Measurements from ENCODE around the gene RMND1. TPM values are rescaled to one million over a fixed set of nuclear protein-coding genes. Genes with fewer than 3 reads are reported as not detected.

The RMND1 gene
- total and polyA plus RNA-seq, 2 of the 13 experiments (the other 11 are each of a cell fraction or from before 2014, with no cell fraction given): 34.0 to 72.5 TPM

DNA sequence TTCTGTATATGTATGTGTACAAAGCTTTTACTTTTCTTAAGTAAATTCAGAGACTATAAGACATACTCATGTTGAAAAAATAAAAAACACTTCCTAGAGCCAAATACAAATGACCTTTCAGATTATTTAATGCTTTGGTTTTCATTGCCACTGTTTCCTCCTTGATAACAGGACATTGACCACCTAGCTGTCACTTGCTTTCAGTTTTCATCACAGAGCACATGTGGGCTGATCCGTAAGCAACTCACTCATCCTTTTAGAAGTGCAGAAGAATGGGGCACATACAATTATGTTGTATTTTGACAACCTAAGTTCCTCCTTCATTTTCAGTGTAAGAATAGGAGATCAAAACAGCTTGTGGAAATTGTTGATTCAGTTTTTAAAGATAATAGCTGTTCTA lies 66.7 kb downstream of the RMND1 start:
- Histone ChIP-seq H3K27me3 (ENCODE audit: control insufficient read depth in 1 of 2, insufficient read depth in 2 of 2, low read length in 2 of 2) (no peaks in the 10 kb centered on the region; a peak in 1 of 5 replicates), H4K20me1 (ENCODE audit: insufficient read depth, low read length) (no peaks in the 10 kb centered on the region), H3K27ac (ENCODE audit: extremely low read length, insufficient read depth, low read length) (no peak overlapping the region), H3K4me1 (ENCODE audit: insufficient read depth, low read length) (peaks cover 27% of the 10 kb centered on the region), H3K4me3 (replicated peaks in 1 of 3; ENCODE audit: insufficient read depth in 1 of 3, low read depth in 2 of 3, low read length in 3 of 3) (no peak overlapping the region), H3K79me2 (ENCODE audit: insufficient read depth, low read length) (peaks cover 76% of the 10 kb centered on the region), H3K4me2 (ENCODE audit: low read depth, low read length) (no peak overlapping the region), H3K36me3 (replicated peaks in 1 of 2; ENCODE audit: control insufficient read depth in 1 of 2, insufficient read depth in 2 of 2, low read length in 2 of 2) (peaks cover 0 to 1% of the 10 kb centered on the region in 2 experiments; a peak in 1 of 5 replicates), H2AFZ (ENCODE audit: low read length) (no peak overlapping the region), H3K9ac (ENCODE audit: insufficient read depth, low read depth, low read length) (no peak overlapping the region), H3K9me3 (ENCODE audit: low read length) (no peaks in the 10 kb centered on the region)
- TF ChIP-seq, protein P1, sequence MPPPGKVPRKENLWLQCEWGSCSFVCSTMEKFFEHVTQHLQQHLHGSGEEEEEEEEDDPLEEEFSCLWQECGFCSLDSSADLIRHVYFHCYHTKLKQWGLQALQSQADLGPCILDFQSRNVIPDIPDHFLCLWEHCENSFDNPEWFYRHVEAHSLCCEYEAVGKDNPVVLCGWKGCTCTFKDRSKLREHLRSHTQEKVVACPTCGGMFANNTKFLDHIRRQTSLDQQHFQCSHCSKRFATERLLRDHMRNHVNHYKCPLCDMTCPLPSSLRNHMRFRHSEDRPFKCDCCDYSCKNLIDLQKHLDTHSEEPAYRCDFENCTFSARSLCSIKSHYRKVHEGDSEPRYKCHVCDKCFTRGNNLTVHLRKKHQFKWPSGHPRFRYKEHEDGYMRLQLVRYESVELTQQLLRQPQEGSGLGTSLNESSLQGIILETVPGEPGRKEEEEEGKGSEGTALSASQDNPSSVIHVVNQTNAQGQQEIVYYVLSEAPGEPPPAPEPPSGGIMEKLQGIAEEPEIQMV (CRISPR knock-in tag; IDR thresholded peaks at IDR 0.05; ENCODE audit: low read depth): no peak
- no peak for TF ChIP-seq ZFAT (CRISPR knock-in tag; conservative IDR thresholded peaks at IDR 0.05)
- TF ChIP-seq, protein P2, sequence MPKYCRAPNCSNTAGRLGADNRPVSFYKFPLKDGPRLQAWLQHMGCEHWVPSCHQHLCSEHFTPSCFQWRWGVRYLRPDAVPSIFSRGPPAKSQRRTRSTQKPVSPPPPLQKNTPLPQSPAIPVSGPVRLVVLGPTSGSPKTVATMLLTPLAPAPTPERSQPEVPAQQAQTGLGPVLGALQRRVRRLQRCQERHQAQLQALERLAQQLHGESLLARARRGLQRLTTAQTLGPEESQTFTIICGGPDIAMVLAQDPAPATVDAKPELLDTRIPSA (CRISPR knock-in tag; IDR thresholded peaks at IDR 0.05; ENCODE audit: borderline replicate concordance): no peak
- no peak for TF ChIP-seq HOXA3 (CRISPR knock-in tag; IDR thresholded peaks at IDR 0.05)
- TF ChIP-seq ZBTB7B (CRISPR knock-in tag; IDR thresholded peaks at IDR 0.05): no peak
- TF ChIP-seq RNF2 (conservative IDR thresholded peaks at IDR 0.05; ENCODE audit: low read depth): no peak
- TF ChIP-seq ZNF572 (CRISPR knock-in tag; IDR thresholded peaks at IDR 0.05): no peak
- TF ChIP-seq ZNF790 (CRISPR knock-in tag; IDR thresholded peaks at IDR 0.05; ENCODE audit: borderline replicate concordance): no peak
- no peak for TF ChIP-seq SSRP1 (CRISPR knock-in tag; IDR thresholded peaks at IDR 0.05)
- POLR2A ChIA-PET: no interaction called here
- intact Hi-C loops (cut with micrococcal nuclease; ENCODE audit: unreplicated experiment): no loop called here
- in situ Hi-C loops (cut with HindIII; ENCODE audit: extremely low pct_ligation_motif_present, low pct_unique_long_range_greater_than_20kb): no loop called here
- no TSS peak for BruUV-seq (replicated peaks)
- no peak for ATAC-seq
- CTCF ChIA-PET (ENCODE audit: low intra/inter-chr PET ratio, low total read pairs): no interaction called here
- FAIRE-seq: no peak
- WGBS (ENCODE audit: low lambda C conversion rate): 93% methylated on average over 1 of the region's 1 CpG
- DNase-seq (ENCODE audit: low spot score): no peak

Measured in HepG2 (cell line).